GM21528 (cell line): ENCODE data around the gene VPS72.
"Not testable (repeated sequence)": the region's sequence is repeated elsewhere in the genome, so short reads cannot be mapped to it uniquely, and the experiment has no call there.

Source experiments
- ATAC-seq: cut with Tn5 transposase; IDR thresholded peaks from one replicate; pipeline ENCODE4 v1.9.1; 2021; ENCODE audit warnings: mild to moderate bottlenecking, moderate library complexity; ENCODE audit not compliant: unreplicated experiment, low FRiP score

VPS72 gene

GRCh38 chr1:151189637-151190445, at the start of gene VPS72:
Gene VPS72 (minus strand): TSS chr1:151190197. CDS start chr1:151190121, 76 bp downstream.
- ATAC-seq: peak; percentile 85

- no peak for ATAC-seq
These were observed 48.4 kb upstream of the VPS72 start for GRCh38 chr1:151238467-151238739.

GRCh38 chr1:151237678-151238466, 47.9 kb upstream of the VPS72 start:
- no peak for ATAC-seq

- no peak for ATAC-seq
These were observed 45.2 kb upstream of the VPS72 start for GRCh38 chr1:151235235-151235634.

- ATAC-seq: no peak
These were observed 32.1 kb upstream of the VPS72 start for GRCh38 chr1:151222130-151222529.

- ATAC-seq: no peak
These were observed 31.6 kb upstream of the VPS72 start for GRCh38 chr1:151221616-151222015.

- ATAC-seq: no peak
These were observed 23.6 kb upstream of the VPS72 start for GRCh38 chr1:151213560-151213959.

- no peak for ATAC-seq
These were observed 22.1 kb upstream of the VPS72 start for GRCh38 chr1:151211972-151212705.

- no peak for ATAC-seq
These were observed 20.8 kb upstream of the VPS72 start for GRCh38 chr1:151210830-151211229.

- not testable (repeated sequence) for ATAC-seq
These were observed 15.5 kb upstream of the VPS72 start for GRCh38 chr1:151205381-151205965.

GRCh38 chr1:151199873-151200581, 10.0 kb upstream of the VPS72 start:
- no peak for ATAC-seq

- peak; percentile 82 for ATAC-seq
These were observed 8.5 kb upstream of the VPS72 start, which contains the start of gene PIP5K1A for GRCh38 chr1:151198254-151199127. Gene PIP5K1A (plus strand): TSS chr1:151198552. CDS start chr1:151198997, 445 bp downstream.

GRCh38 chr1:151197863-151198253, 7.9 kb upstream of the VPS72 start:
- ATAC-seq: no peak

GRCh38 chr1:151196292-151196800, 6.3 kb upstream of the VPS72 start:
- ATAC-seq: no peak

GRCh38 chr1:151194894-151195594, 5.0 kb upstream of the VPS72 start:
- not testable (repeated sequence) for ATAC-seq

GRCh38 chr1:151193856-151194255, 3.9 kb upstream of the VPS72 start:
- ATAC-seq: no peak

- no peak for ATAC-seq
These were observed 3.3 kb upstream of the VPS72 start for GRCh38 chr1:151193304-151193703.

- no peak for ATAC-seq
These were observed 2.0 kb upstream of the VPS72 start for GRCh38 chr1:151192047-151192446.
